ENCODE measurements around the gene AIPL1. TPM values are rescaled to one million over a fixed set of nuclear protein-coding genes. Genes with fewer than 3 reads are reported as not detected.

AIPL1 gene
- total RNA-seq, 1 donor from 2014 or later = not detected

- Mint-ChIP-seq H3K4me1 (ENCODE audit: unreplicated experiment) (no peaks in the 10 kb centered on the region), H3K4me3 (ENCODE audit: unreplicated experiment) (no peak overlapping the region), H3K27me3 (ENCODE audit: unreplicated experiment) (no peaks in the 10 kb centered on the region), H3K9me3 (ENCODE audit: unreplicated experiment) (no peaks in the 10 kb centered on the region), H3K27ac (ENCODE audit: unreplicated experiment) (peak overlapping the region; percentile 30), H3K36me3 (ENCODE audit: low read depth, unreplicated experiment) (peaks cover 4% of the 10 kb centered on the region)
- no peak for DNase-seq (ENCODE audit: low spot score)
- TF ChIP-seq, protein P1, sequence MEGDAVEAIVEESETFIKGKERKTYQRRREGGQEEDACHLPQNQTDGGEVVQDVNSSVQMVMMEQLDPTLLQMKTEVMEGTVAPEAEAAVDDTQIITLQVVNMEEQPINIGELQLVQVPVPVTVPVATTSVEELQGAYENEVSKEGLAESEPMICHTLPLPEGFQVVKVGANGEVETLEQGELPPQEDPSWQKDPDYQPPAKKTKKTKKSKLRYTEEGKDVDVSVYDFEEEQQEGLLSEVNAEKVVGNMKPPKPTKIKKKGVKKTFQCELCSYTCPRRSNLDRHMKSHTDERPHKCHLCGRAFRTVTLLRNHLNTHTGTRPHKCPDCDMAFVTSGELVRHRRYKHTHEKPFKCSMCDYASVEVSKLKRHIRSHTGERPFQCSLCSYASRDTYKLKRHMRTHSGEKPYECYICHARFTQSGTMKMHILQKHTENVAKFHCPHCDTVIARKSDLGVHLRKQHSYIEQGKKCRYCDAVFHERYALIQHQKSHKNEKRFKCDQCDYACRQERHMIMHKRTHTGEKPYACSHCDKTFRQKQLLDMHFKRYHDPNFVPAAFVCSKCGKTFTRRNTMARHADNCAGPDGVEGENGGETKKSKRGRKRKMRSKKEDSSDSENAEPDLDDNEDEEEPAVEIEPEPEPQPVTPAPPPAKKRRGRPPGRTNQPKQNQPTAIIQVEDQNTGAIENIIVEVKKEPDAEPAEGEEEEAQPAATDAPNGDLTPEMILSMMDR (IDR thresholded peaks at IDR 0.05; ENCODE audit: unreplicated experiment) = no peak
These were observed 11.0 kb downstream of the AIPL1 start for GRCh38 chr17:6423931-6424330.

DNA sequence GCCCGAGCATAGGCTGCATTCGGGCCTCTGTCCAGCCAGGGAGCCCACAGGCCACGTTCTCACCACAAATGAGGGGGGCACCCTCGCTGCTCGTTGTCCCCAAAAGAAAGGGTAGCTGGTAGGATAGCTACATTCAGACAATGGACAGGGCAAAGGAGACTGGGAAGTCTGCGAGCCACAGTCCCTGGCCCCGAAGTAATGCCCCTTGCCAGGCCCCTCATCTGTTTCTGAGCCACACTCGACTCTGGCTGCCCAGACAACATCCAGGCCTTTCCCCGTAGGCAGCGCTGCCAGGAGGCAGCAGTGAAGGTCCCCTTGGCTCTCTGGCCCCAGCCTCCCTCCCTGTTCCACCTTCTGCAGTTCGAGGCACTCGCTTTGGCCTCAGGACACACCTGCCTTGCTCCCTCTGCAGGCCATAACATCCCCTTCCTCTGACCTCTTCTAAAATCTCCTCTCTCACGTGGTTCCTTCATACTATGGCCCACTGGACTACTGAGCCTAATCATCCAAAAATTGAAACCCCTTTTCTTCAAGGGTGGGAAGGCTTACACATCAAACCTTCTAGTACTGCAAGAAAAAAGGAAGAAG lies 12.2 kb downstream of the AIPL1 start:
- no peak for DNase-seq (ENCODE audit: low spot score)
- Mint-ChIP-seq H3K36me3 (ENCODE audit: low read depth, unreplicated experiment) (peaks cover 4% of the 10 kb centered on the region), H3K4me3 (ENCODE audit: unreplicated experiment) (no peak overlapping the region), H3K9me3 (ENCODE audit: unreplicated experiment) (no peaks in the 10 kb centered on the region), H3K27ac (ENCODE audit: unreplicated experiment) (no peak overlapping the region), H3K4me1 (ENCODE audit: unreplicated experiment) (no peaks in the 10 kb centered on the region), H3K27me3 (ENCODE audit: unreplicated experiment) (no peaks in the 10 kb centered on the region)
- TF ChIP-seq, protein P1 (IDR thresholded peaks at IDR 0.05; ENCODE audit: unreplicated experiment) = no peak

- no peak overlapping the region for H3K4me3 Mint-ChIP-seq (ENCODE audit: unreplicated experiment)
These were observed 13.0 kb downstream of the AIPL1 start for GRCh38 chr17:6421700-6422604.

DNA sequence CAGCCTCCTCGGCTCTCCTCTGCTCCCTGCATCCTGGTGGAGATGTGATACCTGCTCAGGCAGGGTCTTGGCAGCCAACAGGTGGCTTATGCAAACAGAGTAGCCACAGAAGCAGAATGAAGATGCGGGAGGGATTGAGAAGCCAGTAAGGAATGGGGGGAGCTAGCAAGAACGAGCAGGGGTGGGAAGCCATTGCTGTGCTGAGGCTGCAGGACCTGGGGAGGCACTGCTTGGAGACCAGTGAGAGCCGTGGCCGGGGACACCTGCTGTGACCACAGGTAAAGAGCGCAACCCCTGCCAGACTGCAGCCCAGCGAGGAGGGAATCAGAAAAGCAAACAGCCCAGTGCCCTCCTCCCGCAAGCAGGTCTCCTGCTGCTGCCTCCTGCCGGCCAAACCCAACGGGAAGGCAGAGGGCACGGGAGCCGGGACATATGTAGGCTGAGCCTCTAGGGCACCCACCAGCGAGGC lies 14.7 kb downstream of the AIPL1 start:
- TF ChIP-seq, protein P1 (IDR thresholded peaks at IDR 0.05; ENCODE audit: unreplicated experiment) = peak; percentile 16
- no peaks in the 10 kb centered on the region for H3K27me3 Mint-ChIP-seq (ENCODE audit: unreplicated experiment)
- no peak overlapping the region for H3K27ac Mint-ChIP-seq (ENCODE audit: unreplicated experiment)
- peak; percentile 66 for DNase-seq (ENCODE audit: low spot score)
- H3K4me1 Mint-ChIP-seq (ENCODE audit: unreplicated experiment) = no peaks in the 10 kb centered on the region
- H3K36me3 Mint-ChIP-seq (ENCODE audit: low read depth, unreplicated experiment) = no peaks in the 10 kb centered on the region
- H3K9me3 Mint-ChIP-seq (ENCODE audit: unreplicated experiment) = no peaks in the 10 kb centered on the region
- no peak overlapping the region for H3K4me3 Mint-ChIP-seq (ENCODE audit: unreplicated experiment)

More at GRCh38 chr17:6421700-6422604, 13.0 kb downstream of the AIPL1 start:
- H3K36me3 Mint-ChIP-seq (ENCODE audit: low read depth, unreplicated experiment) = peaks cover under 1% of the 10 kb centered on the region
- no peaks in the 10 kb centered on the region for H3K27me3 Mint-ChIP-seq (ENCODE audit: unreplicated experiment)
- H3K27ac Mint-ChIP-seq (ENCODE audit: unreplicated experiment) = no peak overlapping the region
- no peaks in the 10 kb centered on the region for H3K4me1 Mint-ChIP-seq (ENCODE audit: unreplicated experiment)
- no peaks in the 10 kb centered on the region for H3K9me3 Mint-ChIP-seq (ENCODE audit: unreplicated experiment)
- peak; percentile 89 for DNase-seq (ENCODE audit: low spot score)
- TF ChIP-seq, protein P1 (IDR thresholded peaks at IDR 0.05; ENCODE audit: unreplicated experiment) = peak; percentile 93

DNA sequence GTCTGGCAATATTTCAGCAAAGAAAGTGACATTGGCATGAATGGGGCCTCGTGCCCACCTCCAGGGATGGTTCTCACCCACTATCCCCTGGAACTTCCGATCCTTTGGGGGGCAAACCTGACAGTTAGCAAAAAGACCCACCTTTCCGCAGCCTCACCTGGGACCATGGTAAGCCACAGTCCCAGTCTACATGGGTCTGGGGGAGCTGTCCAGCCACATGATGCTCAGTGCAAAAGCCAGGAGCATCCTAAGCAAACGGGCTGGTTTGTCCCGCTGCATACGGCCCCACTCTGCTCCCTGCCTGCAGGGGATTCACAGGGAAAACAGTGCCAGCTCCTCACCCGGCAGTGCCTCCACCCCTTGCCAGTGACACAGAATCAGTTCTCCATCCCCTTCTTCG lies 19.3 kb downstream of the AIPL1 start:
- no peaks in the 10 kb centered on the region for H3K36me3 Mint-ChIP-seq (ENCODE audit: low read depth, unreplicated experiment)
- H3K4me3 Mint-ChIP-seq (ENCODE audit: unreplicated experiment) = no peak overlapping the region
- DNase-seq (ENCODE audit: low spot score) = no peak
- H3K27me3 Mint-ChIP-seq (ENCODE audit: unreplicated experiment) = no peaks in the 10 kb centered on the region
- TF ChIP-seq, protein P1 (IDR thresholded peaks at IDR 0.05; ENCODE audit: unreplicated experiment) = no peak
- H3K27ac Mint-ChIP-seq (ENCODE audit: unreplicated experiment) = no peak overlapping the region
- H3K4me1 Mint-ChIP-seq (ENCODE audit: unreplicated experiment) = no peaks in the 10 kb centered on the region
- H3K9me3 Mint-ChIP-seq (ENCODE audit: unreplicated experiment) = no peaks in the 10 kb centered on the region

Measured in endothelial cell (in vitro differentiated cells).